HG03039 (cell line): ENCODE data around the gene PAX6.

Source experiments
- ATAC-seq: cut with Tn5 transposase; IDR thresholded peaks from one replicate; pipeline ENCODE4 v1.9.1; 2021; ENCODE audit warnings: mild to moderate bottlenecking, moderate library complexity; ENCODE audit not compliant: unreplicated experiment

The PAX6 gene

GRCh38 chr11:31822927-31823643, 12.0 kb upstream of the PAX6 start:
- ATAC-seq, result no peak

- no peak for ATAC-seq
These were observed 11.2 kb upstream of the PAX6 start for GRCh38 chr11:31822175-31822926.

GRCh38 chr11:31821766-31822165, 10.6 kb upstream of the PAX6 start:
- ATAC-seq, result no peak

- ATAC-seq, result no peak
These were observed 10.2 kb upstream of the PAX6 start for GRCh38 chr11:31821235-31821764.

GRCh38 chr11:31820438-31820818, 9.3 kb upstream of the PAX6 start:
- ATAC-seq, result no peak

GRCh38 chr11:31819621-31820437, 8.7 kb upstream of the PAX6 start:
- no peak for ATAC-seq

- ATAC-seq, result no peak
These were observed 7.8 kb upstream of the PAX6 start for GRCh38 chr11:31818874-31819331.

GRCh38 chr11:31818425-31818755, 7.3 kb upstream of the PAX6 start:
- no peak for ATAC-seq

- no peak for ATAC-seq
These were observed 6.7 kb upstream of the PAX6 start for GRCh38 chr11:31817621-31818424.

- ATAC-seq, result no peak
These were observed 6.0 kb upstream of the PAX6 start for GRCh38 chr11:31817054-31817620.

- no peak for ATAC-seq
These were observed 5.4 kb upstream of the PAX6 start for GRCh38 chr11:31816468-31817053.

- no peak for ATAC-seq
These were observed 4.8 kb upstream of the PAX6 start for GRCh38 chr11:31815711-31816467.

GRCh38 chr11:31814176-31814868, 3.2 kb upstream of the PAX6 start:
- no peak for ATAC-seq

- ATAC-seq, result no peak
These were observed 2.5 kb upstream of the PAX6 start for GRCh38 chr11:31813391-31814175.

GRCh38 chr11:31812383-31813381, 1.6 kb upstream of the PAX6 start:
- no peak for ATAC-seq
